Gastrocnemius medialis (tissue), 4 donors: ENCODE results near the gene MCM7. TPM values are rescaled to one million over a fixed set of nuclear protein-coding genes. Genes with fewer than 3 reads are reported as not detected.

Experiments
- ATAC-seq, 2 donors: fragments of 150-250 bp; one replicate each; pipeline ENCODE4 v1.9.1; 2016
- DNase-seq, 2 donors: peaks; one replicate each; pipeline ENCODE4 v3.0.0-alpha.2; 2019
- H3K27ac ChIP-seq, 4 donors: fragments of 200-600 bp; sonication (generic); 1 replicate in 1 of 4; 2 replicates in 3 of 4; pipeline ENCODE4 v1.5.1; 2016 to 2018; ENCODE audit warnings: mild to moderate bottlenecking in 2 of 4, moderate library complexity in 1 of 4
- H3K27me3 ChIP-seq, 3 donors: fragments of 200-600 bp; sonication (generic) in 2 of 3; 1 replicate in 1 of 3; 2 replicates in 2 of 3; pipeline versions ENCODE4 v1.5.1 to v1.6.0; 2016 to 2019; ENCODE audit warnings: mild to moderate bottlenecking in 1 of 3, moderate library complexity in 1 of 3
- H3K36me3 ChIP-seq, 2 donors: fragments of 200-600 bp; sonication (generic) in 1 of 2; one replicate each; pipeline ENCODE4 v1.5.1; 2017 to 2018
- H3K4me1 ChIP-seq, 2 donors: fragments of 200-600 bp; sonication (generic) in 1 of 2; one replicate each; pipeline ENCODE4 v1.5.1; 2016 to 2017; ENCODE audit warnings: mild to moderate bottlenecking in 2 of 2
- H3K4me3 ChIP-seq, 4 donors: fragments of 200-600 bp; sonication (generic) in 3 of 4; 1 replicate in 1 of 4; 2 replicates in 3 of 4; pipeline ENCODE4 v1.5.1; 2016 to 2019; ENCODE audit warnings: mild to moderate bottlenecking in 2 of 4
- H3K9me3 ChIP-seq, 3 donors: fragments of 200-600 bp; sonication (generic) in 2 of 3; 1 replicate in 1 of 3; 2 replicates in 2 of 3; pipeline ENCODE4 v1.5.1; 2016 to 2019
- CTCF ChIP-seq, 5 experiments: fragments of 450-650 bp in 3 of 5; fragments of 200-600 bp in 2 of 5; sonication (generic) in 2 of 5; IDR thresholded peaks in 4 of 5; conservative IDR thresholded peaks in 1 of 5; 1 replicate in 4 of 5; 2 replicates in 1 of 5; pipeline ENCODE4 v1.5.1; 2016 to 2019; ENCODE audit warnings: antibody characterized with exemption in 5 of 5, mild to moderate bottlenecking in 3 of 5, moderate library complexity in 3 of 5
- POLR2A ChIP-seq, 2 donors: fragments of 450-650 bp; IDR thresholded peaks; one replicate each; pipeline ENCODE4 v1.6.1; 2017; ENCODE audit warnings: antibody characterized with exemption in 2 of 2, mild to moderate bottlenecking in 2 of 2, moderate library complexity in 2 of 2
- in situ Hi-C, 4 donors: fragments of 200-750 bp; cut with MboI; loops; one replicate each; pipeline versions ENCODE4 v1.15.0 to v1.8.0; 2017; ENCODE audit warnings: low sequenced_read_pairs in 4 of 4
- intact Hi-C: fragments of 100-400 bp; cut with DNase I; formaldehyde crosslinking; loops from one replicate; pipeline ENCODE4 v1.15.1; 2023; ENCODE audit warnings: low total_unique reads
- total RNA-seq, 4 donors: library from RNA; depleted of rRNA; stranded (reverse); fragments of >200 nt; gene quantifications; one replicate each; pipeline versions ENCODE4 v1.1.0 to v1.2.3, GENCODE V29; 2016

Gene MCM7
- total RNA-seq, 4 donors from 2014 or later, result 23.9 to 45.7 (median 36.1) TPM

- in situ Hi-C loops (no loop called here), intact Hi-C loops (loop anchor here (1.0 to 5.0 kb wide), 7 partner anchors 12 to 327 kb away; partner anchors contain the start of genes CNPY4, COPS6, LAMTOR4 and MEPCE)
These were observed 679 bp downstream of the MCM7 start for GRCh38 chr7:100100420-100101015.

GRCh38 chr7:100099452-100099851, 1.7 kb downstream of the MCM7 start:
- H3K9me3 ChIP-seq, result no peaks in the 10 kb centered on the region
- H3K27ac ChIP-seq, result peak overlapping the region in 2 of 4 donors; percentile 95 to 97
- peaks cover 13 to 17% of the 10 kb centered on the region in 2 donors for H3K4me1 ChIP-seq
- intact Hi-C loops, result no loop called here
- DNase-seq, result no peak
- no peak for TF ChIP-seq CTCF (IDR thresholded peaks at IDR 0.05 in 4 of 5, conservative IDR thresholded peaks at IDR 0.05 in 1 of 5)
- no peak for TF ChIP-seq POLR2A (IDR thresholded peaks at IDR 0.05)
- peaks cover 0 to 52% of the 10 kb centered on the region in 2 donors for H3K36me3 ChIP-seq
- no peaks in the 10 kb centered on the region for H3K27me3 ChIP-seq
- ATAC-seq, result no peak
- in situ Hi-C loops, result no loop called here
- H3K4me3 ChIP-seq, result peak overlapping the region; percentile 60 to 97 (median 85)

More at GRCh38 chr7:100100420-100101015, 679 bp downstream of the MCM7 start:
- Histone ChIP-seq H3K9me3 (no peaks in the 10 kb centered on the region), H3K27ac (peak overlapping the region; percentile 89 to 97 (median 94)), H3K4me3 (peak overlapping the region; percentile 60 to 97 (median 85)), H3K4me1 (peaks cover 13 to 17% of the 10 kb centered on the region in 2 donors), H3K27me3 (no peaks in the 10 kb centered on the region), H3K36me3 (peaks cover 0 to 42% of the 10 kb centered on the region in 2 donors)
- ATAC-seq (peak; percentile 85 to 91), DNase-seq (peak; percentile 86 to 88)
- TF ChIP-seq CTCF (IDR thresholded peaks at IDR 0.05 in 4 of 5, conservative IDR thresholded peaks at IDR 0.05 in 1 of 5), result peak in 1 of 5 experiments; percentile 15
- peak in 1 of 2 donors; percentile 58 for TF ChIP-seq POLR2A (IDR thresholded peaks at IDR 0.05)

GRCh38 chr7:100098913-100099312, 2.3 kb downstream of the MCM7 start:
- no peak for ATAC-seq
- no peak for DNase-seq
- Histone ChIP-seq H3K9me3 (no peaks in the 10 kb centered on the region), H3K27ac (no peak overlapping the region), H3K27me3 (no peaks in the 10 kb centered on the region), H3K36me3 (peaks cover 0 to 58% of the 10 kb centered on the region in 2 donors), H3K4me3 (no peak overlapping the region), H3K4me1 (peaks cover 13 to 17% of the 10 kb centered on the region in 2 donors)
- intact Hi-C loops (no loop called here), in situ Hi-C loops (no loop called here)
- TF ChIP-seq CTCF (IDR thresholded peaks at IDR 0.05 in 4 of 5, conservative IDR thresholded peaks at IDR 0.05 in 1 of 5) (no peak), POLR2A (IDR thresholded peaks at IDR 0.05) (no peak)

- intact Hi-C loops (no loop called here), in situ Hi-C loops (no loop called here)
- TF ChIP-seq CTCF (IDR thresholded peaks at IDR 0.05 in 4 of 5, conservative IDR thresholded peaks at IDR 0.05 in 1 of 5) (no peak), POLR2A (IDR thresholded peaks at IDR 0.05) (no peak)
- H3K36me3 ChIP-seq, result peaks cover 0 to 90% of the 10 kb centered on the region in 2 donors
- no peak for DNase-seq
- H3K9me3 ChIP-seq, result no peaks in the 10 kb centered on the region
- no peak for ATAC-seq
- peaks cover 8 to 10% of the 10 kb centered on the region in 2 donors for H3K4me1 ChIP-seq
- no peak overlapping the region for H3K27ac ChIP-seq
- no peaks in the 10 kb centered on the region for H3K27me3 ChIP-seq
- H3K4me3 ChIP-seq, result no peak overlapping the region
These were observed 5.5 kb downstream of the MCM7 start for GRCh38 chr7:100095704-100096103.
